ENCODE data around the gene CDC14A.

CDC14A gene

GRCh38 chr1:100363831-100364230 lies 11.5 kb downstream of the CDC14A start:
- TF ChIP-seq FOXP2 (optimal IDR thresholded peaks at IDR 0.05; ENCODE audit: borderline replicate concordance, extremely low read depth, extremely low read length, insufficient read depth) (no peak), SIN3A (IDR thresholded peaks at IDR 0.05; ENCODE audit: borderline replicate concordance, insufficient read depth, low read length) (no peak), TAF1 (IDR thresholded peaks at IDR 0.05; ENCODE audit: borderline replicate concordance, insufficient read depth, low read length) (no peak), POLR2AphosphoS5 (IDR thresholded peaks at IDR 0.05; ENCODE audit: low read depth, low read length) (no peak), REST (IDR thresholded peaks at IDR 0.05; ENCODE audit: insufficient read depth in 1 of 2, low read depth in 2 of 2, low read length in 2 of 2) (no peak)

- TF ChIP-seq SIN3A (IDR thresholded peaks at IDR 0.05; ENCODE audit: borderline replicate concordance, insufficient read depth, low read length) (no peak), REST (IDR thresholded peaks at IDR 0.05; ENCODE audit: insufficient read depth in 1 of 2, low read depth in 2 of 2, low read length in 2 of 2) (no peak), FOXP2 (optimal IDR thresholded peaks at IDR 0.05; ENCODE audit: borderline replicate concordance, extremely low read depth, extremely low read length, insufficient read depth) (no peak)
These were observed 12.4 kb downstream of the CDC14A start for GRCh38 chr1:100364697-100365096.

- TF ChIP-seq REST (IDR thresholded peaks at IDR 0.05; ENCODE audit: insufficient read depth in 1 of 2, low read depth in 2 of 2, low read length in 2 of 2) (no peak), TAF1 (IDR thresholded peaks at IDR 0.05; ENCODE audit: borderline replicate concordance, insufficient read depth, low read length) (no peak), FOXP2 (optimal IDR thresholded peaks at IDR 0.05; ENCODE audit: borderline replicate concordance, extremely low read depth, extremely low read length, insufficient read depth) (no peak)
These were observed 13.9 kb downstream of the CDC14A start for GRCh38 chr1:100366209-100366525.

- TF ChIP-seq POLR2AphosphoS5 (IDR thresholded peaks at IDR 0.05; ENCODE audit: low read depth, low read length), result no peak
These were observed 25.5 kb downstream of the CDC14A start for GRCh38 chr1:100377590-100378361.

- TF ChIP-seq TAF1 (IDR thresholded peaks at IDR 0.05; ENCODE audit: borderline replicate concordance, insufficient read depth, low read length), result no peak
- TF ChIP-seq REST (IDR thresholded peaks at IDR 0.05; ENCODE audit: insufficient read depth in 1 of 2, low read depth in 2 of 2, low read length in 2 of 2), result no peak
- TF ChIP-seq SIN3A (IDR thresholded peaks at IDR 0.05; ENCODE audit: borderline replicate concordance, insufficient read depth, low read length), result no peak
- no peak for TF ChIP-seq POLR2AphosphoS5 (IDR thresholded peaks at IDR 0.05; ENCODE audit: low read depth, low read length)
- TF ChIP-seq FOXP2 (optimal IDR thresholded peaks at IDR 0.05; ENCODE audit: borderline replicate concordance, extremely low read depth, extremely low read length, insufficient read depth), result no peak
These were observed 26.6 kb downstream of the CDC14A start for GRCh38 chr1:100378956-100379355.

Measured in PFSK-1 (cell line).